GM12878 (cell line): Measurements from ENCODE around the gene DLEC1. TPM values are rescaled to one million over a fixed set of nuclear protein-coding genes. Genes with fewer than 3 reads are reported as not detected.

Experiments
- ATAC-seq: fragments of 200-7000 bp; cut with Tn5 transposase; 3 replicates; pipeline ENCODE4 v1.9.1; 2020; ENCODE audit warnings: mild to moderate bottlenecking, moderate library complexity
- BruUV-seq: library from RNA; stranded (reverse); fragments of 400-500 nt; replicated peaks from 2 replicates; lab custom pipeline; 2021; lab: Mats Ljungman, UMichigan
- CTCF ChIA-PET: fragments of 300-600 bp; sonication (Branson Sonifier 250); formaldehyde crosslinking; extraction: SDS; loops from one replicate; lab custom pipeline; 2021; ENCODE audit warnings: inconsistent platforms; lab: Yijun Ruan, JAX
- POLR2A ChIA-PET: fragments of 350-600 bp; formaldehyde crosslinking; extraction: SDS; loops from one replicate; lab custom pipeline; 2021; ENCODE audit warnings: inconsistent platforms; lab: Charles Lee
- RAD21 ChIA-PET: fragments of 300-600 bp; sonication (Branson Sonifier 250); formaldehyde crosslinking; loops from one replicate; lab custom pipeline; 2023; ENCODE audit warnings: antibody characterized with exemption; ENCODE audit not compliant: unreplicated experiment; lab: Charles Lee
- SMC1A ChIA-PET: fragments of 300-600 bp; sonication (Branson Sonifier 250); formaldehyde crosslinking; loops from one replicate; lab custom pipeline; 2023; ENCODE audit not compliant: unreplicated experiment, uncharacterized antibody; lab: Charles Lee
- DNase-seq: peaks from one replicate; pipeline ENCODE4 v3.0.0-alpha.2; 2011; ENCODE audit warnings: low read depth, low spot score
- FAIRE-seq: peaks from 3 replicates; lab custom pipeline; 2011; peaks lifted over from hg19 to GRCh38; lab: Jason Lieb, UNC
- H2AFZ ChIP-seq: 2 replicates; pipeline ENCODE4 v1.6.0; 2011; ENCODE audit warnings: low read depth, low read length, control low read depth; ENCODE audit not compliant: control insufficient read depth
- H3K27ac ChIP-seq: 2 replicates; pipeline ENCODE4 v1.5.1; 2011; ENCODE audit warnings: control low read depth; ENCODE audit not compliant: control insufficient read depth, insufficient read depth
- H3K27me3 ChIP-seq, 2 experiments: replicated peaks in 1 of 2; 2 replicates each; pipeline versions ENCODE4 v1.6.0 to v1.6.1; 2011; ENCODE audit warnings: low read length in 1 of 2; ENCODE audit not compliant: control insufficient read depth in 2 of 2, insufficient read depth in 2 of 2
- H3K36me3 ChIP-seq, 2 experiments: 2 replicates each; pipeline ENCODE4 v1.5.1; 2011; ENCODE audit warnings: low read length in 1 of 2; ENCODE audit not compliant: control insufficient read depth in 2 of 2, insufficient read depth in 2 of 2
- H3K4me1 ChIP-seq: 2 replicates; pipeline ENCODE4 v1.6.1; 2011; ENCODE audit warnings: mild to moderate bottlenecking, low read length, moderate library complexity, mixed read lengths; ENCODE audit not compliant: control insufficient read depth, insufficient read depth
- H3K4me2 ChIP-seq: 2 replicates; pipeline ENCODE4 v1.6.0; 2011; ENCODE audit warnings: control low read depth; ENCODE audit not compliant: control insufficient read depth, insufficient read depth
- H3K4me3 ChIP-seq: fragments of 200-600 bp; sonication (generic); 2 replicates; pipeline ENCODE4 v1.5.1; 2016
- H3K79me2 ChIP-seq: 2 replicates; pipeline ENCODE4 v1.6.0; 2011; ENCODE audit warnings: low read length; ENCODE audit not compliant: control insufficient read depth, insufficient read depth
- H3K9ac ChIP-seq: 2 replicates; pipeline ENCODE4 v1.8.0; 2011; ENCODE audit warnings: low read length, control low read depth, mixed read lengths; ENCODE audit not compliant: control insufficient read depth, insufficient read depth
- H3K9me3 ChIP-seq: replicated peaks from 3 replicates; pipeline ENCODE4 v1.5.1; 2011; ENCODE audit warnings: mild to moderate bottlenecking, low read length; ENCODE audit not compliant: control insufficient read depth, insufficient read depth
- H4K20me1 ChIP-seq: 2 replicates; pipeline ENCODE4 v1.6.0; 2011; ENCODE audit not compliant: control insufficient read depth, insufficient read depth
- BCL3 ChIP-seq: IDR thresholded peaks from 2 replicates; pipeline ENCODE4 v1.6.1; 2011; ENCODE audit warnings: borderline replicate concordance, low read depth, mild to moderate bottlenecking, moderate library complexity, low read length; ENCODE audit not compliant: insufficient read depth, poor library complexity, severe bottlenecking
- CEBPB ChIP-seq, 2 experiments: fragments of 150-350 bp in 1 of 2; IDR thresholded peaks; 2 replicates each; pipeline ENCODE4 v1.6.1; 2012 to 2014; ENCODE audit warnings: low read depth in 2 of 2, low read length in 2 of 2, borderline replicate concordance in 1 of 2, inconsistent platforms in 1 of 2
- CHD1 ChIP-seq: IDR thresholded peaks from 2 replicates; pipeline ENCODE4 v1.6.1; 2012; ENCODE audit warnings: low read depth, low read length, improper control_type of control experiment
- CREB1 ChIP-seq: IDR thresholded peaks from 2 replicates; pipeline ENCODE4 v1.6.1; 2012; ENCODE audit warnings: low read depth, mild to moderate bottlenecking, inconsistent platforms
- CREM ChIP-seq: IDR thresholded peaks from 2 replicates; pipeline ENCODE4 v1.6.1; 2014; ENCODE audit warnings: antibody characterized with exemption, low read depth
- E2F8 ChIP-seq: fragments of 450-650 bp; IDR thresholded peaks from 2 replicates; pipeline ENCODE4 v1.6.1; 2018; ENCODE audit warnings: mild to moderate bottlenecking, low read depth, moderate library complexity; ENCODE audit not compliant: partially characterized antibody
- EGR1 ChIP-seq, 2 experiments: IDR thresholded peaks; 1 replicate in 1 of 2; 2 replicates in 1 of 2; pipeline ENCODE4 v1.6.1; 2011 to 2012; ENCODE audit warnings: low read depth in 2 of 2, low read length in 2 of 2, borderline replicate concordance in 1 of 2, mild to moderate bottlenecking in 1 of 2, moderate library complexity in 1 of 2
- PBX3 ChIP-seq: IDR thresholded peaks from 2 replicates; pipeline ENCODE4 v1.6.1; 2011; ENCODE audit warnings: mild to moderate bottlenecking, low read depth, low read length, moderate library complexity; ENCODE audit not compliant: insufficient replicate concordance
- POLR2A ChIP-seq: IDR thresholded peaks from 2 replicates; pipeline ENCODE4 v1.6.1; 2011; ENCODE audit warnings: low read depth, mild to moderate bottlenecking, low read length
- POLR2AphosphoS2 ChIP-seq: IDR thresholded peaks from 2 replicates; pipeline ENCODE4 v1.6.1; 2011; ENCODE audit warnings: low read depth, mild to moderate bottlenecking, low read length, improper control_type of control experiment, moderate library complexity
- POLR2AphosphoS5 ChIP-seq: IDR thresholded peaks from 2 replicates; pipeline ENCODE4 v1.6.1; 2011; ENCODE audit warnings: mild to moderate bottlenecking, low read length, inconsistent platforms
- TBL1XR1 ChIP-seq: IDR thresholded peaks from 2 replicates; pipeline ENCODE4 v1.6.1; 2012; ENCODE audit warnings: low read depth, low read length, improper control_type of control experiment
- WGBS: methylation state at CpG from one replicate; pipeline ENCODE4 v1.1.6; 2016; ENCODE audit warnings: low lambda C conversion rate; ENCODE audit not compliant: insufficient replicate concordance, insufficient coverage; ENCODE audit errors: missing lambda C conversion rate; 5-methylcytosine and 5-hydroxymethylcytosine counted together
- in situ Hi-C: fragments of 300-500 bp; cut with MboI; formaldehyde crosslinking; loops from 9 replicates; pipeline ENCODE4 v1.14.3; 2018; ENCODE audit warnings: mixed read lengths
- intact Hi-C: fragments of 100-400 bp; cut with micrococcal nuclease; formaldehyde crosslinking; loops from one replicate; pipeline ENCODE4 v1.14.2; 2022; ENCODE audit not compliant: unreplicated experiment
- polyA plus RNA-seq, 11 experiments: library from polyadenylated mRNA; depleted of rRNA in 4 of 11; unstranded in 6 of 11; stranded (reverse) in 5 of 11; fragments of >200 nt; fragmentation: Nextera tagmentation in 4 of 11; fragmentation: Illumina TruSeq in 1 of 11; extraction: Ambion mirVana in 4 of 11; extraction: Trizol in 1 of 11; gene quantifications; 1 replicate in 1 of 11; 2 replicates in 10 of 11; pipeline versions ENCODE4 v1.2.1 to v1.2.3, GENCODE V29; 2011 to 2016; ENCODE audit warnings: inconsistent platforms in 2 of 11, missing spikeins in 2 of 11, low read depth in 1 of 11
- total RNA-seq, 4 experiments: library from RNA; depleted of rRNA in 3 of 4; stranded (reverse); fragments of >200 nt in 3 of 4; fragmentation: Illumina TruSeq in 1 of 4; extraction: Trizol in 1 of 4; gene quantifications; 2 replicates each; pipeline versions ENCODE4 v1.2.1 to v1.2.3, GENCODE V29; 2013 to 2021

DLEC1 gene
- total and polyA plus RNA-seq, 10 of the 15 experiments (the other 5 are each of a cell fraction or from before 2014, with no cell fraction given) = 0.03 to 0.29 (median 0.07) TPM; not detected in 3

- no TSS peak for BruUV-seq
- H3K4me3 ChIP-seq = no peak overlapping the region
- peaks cover 6% of the 10 kb centered on the region; the same call in 1 of the 2 replicates for H3K4me1 ChIP-seq
- SMC1A ChIA-PET = no interaction called here
- RAD21 ChIA-PET = no interaction called here
- in situ Hi-C loops = no loop called here
- H3K9ac ChIP-seq = no peak overlapping the region
- H3K36me3 ChIP-seq = no peaks in the 10 kb centered on the region
- CTCF ChIA-PET = no interaction called here
- H4K20me1 ChIP-seq = no peaks in the 10 kb centered on the region
- intact Hi-C loops = no loop called here
- no peak for FAIRE-seq
- H3K27ac ChIP-seq = no peak overlapping the region
- TF ChIP-seq CEBPB (IDR thresholded peaks at IDR 0.05; ENCODE audit: borderline replicate concordance in 1 of 2, low read depth in 2 of 2, low read length in 2 of 2) (no peak), BCL3 (no peak), CHD1 (no peak), CREB1 (no peak), E2F8 (no peak), EGR1 (IDR thresholded peaks at IDR 0.05; ENCODE audit: borderline replicate concordance in 1 of 2, low read depth in 2 of 2, low read length in 2 of 2) (no peak), PBX3 (no peak), POLR2A (no peak), POLR2AphosphoS5 (no peak), POLR2AphosphoS2 (no peak), CREM (no peak), TBL1XR1 (no peak)
- no peak for DNase-seq
- no peak for ATAC-seq
- no peaks in the 10 kb centered on the region; the same call in 1 of the 3 replicates for H3K9me3 ChIP-seq
- POLR2A ChIA-PET = no interaction called here
- no peaks in the 10 kb centered on the region for H3K79me2 ChIP-seq
- WGBS = 0% methylated on average over 2 of the region's 2 CpGs
- H3K27me3 ChIP-seq = no peaks in the 10 kb centered on the region; a peak in 1 of 4 replicates
- H3K4me2 ChIP-seq = no peak overlapping the region
- H2AFZ ChIP-seq = no peak overlapping the region
These were observed 50.2 kb downstream of the DLEC1 start for GRCh38 chr3:38089163-38089562.
